Endothelial cell of umbilical vein (primary cell): ENCODE data around the gene SOX5. TPM values are rescaled to one million over a fixed set of nuclear protein-coding genes. Genes with fewer than 3 reads are reported as not detected.

ENCODE experiments used
- BruUV-seq: library from RNA; stranded (reverse); fragments of 400-500 nt; replicated peaks from 2 replicates; lab custom pipeline; 2021; lab: Mats Ljungman, UMichigan
- CTCF ChIA-PET: fragments of 300-600, 350-600 bp; sonication (Branson Sonifier 250); formaldehyde crosslinking; loops from one replicate; lab custom pipeline; 2021; ENCODE audit warnings: antibody characterized with exemption, inconsistent platforms; lab: Charles Lee
- POLR2A ChIA-PET: fragments of 300-600, 350-600 bp; sonication (Branson Sonifier 250); formaldehyde crosslinking; loops from one replicate; lab custom pipeline; 2021; ENCODE audit warnings: antibody characterized with exemption, inconsistent platforms; lab: Charles Lee
- DNase-seq: peaks from one replicate; pipeline ENCODE4 v3.0.0-alpha.2; 2011; ENCODE audit warnings: low read depth, low spot score
- FAIRE-seq: peaks from 2 replicates; lab custom pipeline; 2011; peaks lifted over from hg19 to GRCh38; lab: Jason Lieb, UNC
- H2AFZ ChIP-seq: 2 replicates; pipeline ENCODE4 v1.6.0; 2012; ENCODE audit warnings: low read depth, low read length, control low read depth, inconsistent platforms
- H3K27ac ChIP-seq: 2 replicates; pipeline ENCODE4 v1.5.1; 2011; ENCODE audit warnings: low read depth, mild to moderate bottlenecking, control low read depth, low read length, moderate library complexity; ENCODE audit not compliant: insufficient read depth
- H3K27me3 ChIP-seq, 2 experiments: 2 replicates each; pipeline versions ENCODE4 v1.6.0 to v1.6.1; 2011; ENCODE audit warnings: low read length in 2 of 2, mixed read lengths in 1 of 2; ENCODE audit not compliant: control insufficient read depth in 2 of 2, insufficient read depth in 2 of 2
- H3K36me3 ChIP-seq, 2 experiments: 2 replicates in 1 of 2; 3 replicates in 1 of 2; pipeline ENCODE4 v1.5.1; 2011; ENCODE audit warnings: low read length in 2 of 2, mild to moderate bottlenecking in 1 of 2, moderate library complexity in 1 of 2; ENCODE audit not compliant: control insufficient read depth in 2 of 2, insufficient read depth in 2 of 2; ENCODE audit errors: extremely low read depth in 1 of 2
- H3K4me1 ChIP-seq: 3 replicates; pipeline ENCODE4 v1.5.1; 2011; ENCODE audit warnings: mild to moderate bottlenecking, low read length; ENCODE audit not compliant: control insufficient read depth, insufficient read depth; ENCODE audit errors: extremely low read depth
- H3K4me2 ChIP-seq: 2 replicates; pipeline ENCODE4 v1.6.1; 2011; ENCODE audit warnings: low read length, control low read depth, mixed read lengths; ENCODE audit not compliant: insufficient read depth
- H3K4me3 ChIP-seq, 3 experiments: fragments of 200-600 bp in 1 of 3; sonication (generic), shearing (Covaris generic) in 1 of 3; replicated peaks in 1 of 3; 2 replicates each; pipeline ENCODE4 v1.5.1; 2011 to 2016; ENCODE audit warnings: control low read depth in 3 of 3, low read length in 3 of 3, mild to moderate bottlenecking in 2 of 3, inconsistent platforms in 1 of 3, low read depth in 1 of 3, moderate library complexity in 1 of 3; ENCODE audit not compliant: insufficient read depth in 1 of 3
- H3K79me2 ChIP-seq: 2 replicates; pipeline ENCODE4 v1.6.0; 2012; ENCODE audit warnings: low read length, inconsistent platforms; ENCODE audit not compliant: control insufficient read depth, insufficient read depth
- H3K9ac ChIP-seq: replicated peaks from 2 replicates; pipeline ENCODE3; 2011; ENCODE audit warnings: low read length, control low read depth; ENCODE audit not compliant: insufficient read depth; ENCODE audit errors: extremely low read depth
- H3K9me1 ChIP-seq: replicated peaks from 3 replicates; pipeline ENCODE4 v1.6.0; 2011; ENCODE audit warnings: mild to moderate bottlenecking, low read length; ENCODE audit not compliant: control insufficient read depth, insufficient read depth; ENCODE audit errors: extremely low read depth
- H3K9me3 ChIP-seq: replicated peaks from 2 replicates; pipeline ENCODE4 v1.5.1; 2012; ENCODE audit warnings: low read length, inconsistent platforms; ENCODE audit not compliant: control insufficient read depth, insufficient read depth
- H4K20me1 ChIP-seq: replicated peaks from 2 replicates; pipeline ENCODE3; 2011; ENCODE audit warnings: mild to moderate bottlenecking, low read length; ENCODE audit not compliant: control insufficient read depth, insufficient read depth; ENCODE audit errors: extremely low read depth
- GATA2 ChIP-seq: IDR thresholded peaks from 2 replicates; pipeline ENCODE4 v1.7.0; 2011; ENCODE audit warnings: low read depth, mild to moderate bottlenecking, moderate library complexity, mixed read lengths, low read length; ENCODE audit not compliant: insufficient read length, insufficient read depth
- JUN ChIP-seq: IDR thresholded peaks from 2 replicates; pipeline ENCODE4 v1.6.1; 2011; ENCODE audit warnings: borderline replicate concordance, low read depth; ENCODE audit not compliant: insufficient read length, insufficient read depth
- MYC ChIP-seq: IDR thresholded peaks from one replicate; pipeline ENCODE4 v1.6.1; 2011; ENCODE audit warnings: mild to moderate bottlenecking, low read depth, low read length
- POLR2AphosphoS5 ChIP-seq: IDR thresholded peaks from 2 replicates; pipeline ENCODE4 v1.6.1; 2012; ENCODE audit warnings: low read depth, mild to moderate bottlenecking, control low read depth, low read length, moderate library complexity; ENCODE audit not compliant: insufficient read depth
- dilution Hi-C: fragments of 300-500 bp; cut with MboI; formaldehyde crosslinking; loops from one replicate; pipeline ENCODE4 v1.15.0; 2019; ENCODE audit warnings: low sequenced_read_pairs; ENCODE audit not compliant: extremely low pct_ligation_motif_present
- intact Hi-C: fragments of 100-400 bp; cut with micrococcal nuclease; formaldehyde crosslinking; loops from one replicate; pipeline ENCODE4 v1.10.0; 2022
- polyA plus RNA-seq, 4 experiments: library from polyadenylated mRNA; depleted of rRNA in 3 of 4; stranded (reverse) in 3 of 4; unstranded in 1 of 4; fragments of >200 nt; gene quantifications; 2 replicates each; pipeline versions ENCODE4 v1.2.1 to v1.2.3, GENCODE V29; 2011 to 2012; ENCODE audit warnings: missing spikeins in 1 of 4
- total RNA-seq: library from RNA; stranded (reverse); gene quantifications from 2 replicates; pipeline ENCODE4 v1.2.3, GENCODE V29; 2021
- TF ChIP-seq, protein P1 (sequence below), 2 donors: IDR thresholded peaks; 1 replicate in 1 of 2; 2 replicates in 1 of 2; pipeline ENCODE4 v1.5.1; 2011; ENCODE audit warnings: low read length in 2 of 2, mild to moderate bottlenecking in 2 of 2, moderate library complexity in 2 of 2, control low read depth in 1 of 2, inconsistent platforms in 1 of 2, low read depth in 1 of 2; ENCODE audit not compliant: insufficient read depth in 1 of 2; ENCODE audit errors: extremely low read depth in 1 of 2
- TF ChIP-seq, protein P2 (sequence below): IDR thresholded peaks from 2 replicates; pipeline ENCODE4 v1.6.1; 2011; ENCODE audit not compliant: insufficient read depth, insufficient read length

The SOX5 gene
- total and polyA plus RNA-seq, 2 donors (not counting 3 experiments of a cell fraction or from before 2014, with no cell fraction given) = 0.63 to 3.5 TPM

DNA sequence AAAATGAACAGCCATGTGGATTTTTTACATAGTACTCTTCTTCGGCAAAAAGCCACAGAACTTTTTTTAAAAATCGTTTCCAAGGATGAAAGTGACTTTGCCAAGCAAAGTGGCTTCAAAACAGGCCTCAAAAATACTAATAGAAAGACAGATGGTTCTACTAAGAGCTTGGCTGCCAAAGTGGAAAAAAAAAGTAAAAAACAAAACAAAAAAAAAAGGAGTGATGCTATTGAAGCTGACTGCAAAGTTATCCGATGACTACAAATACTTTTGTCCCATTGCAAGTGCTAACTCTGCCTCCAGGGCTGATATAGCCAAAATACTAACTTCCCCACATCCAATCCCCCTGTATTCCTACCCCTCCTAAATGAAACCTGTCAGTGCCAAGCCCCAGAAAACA is 277.6 kb downstream of the SOX5 start:
- H3K79me2 ChIP-seq = no peaks in the 10 kb centered on the region
- ChIA-PET POLR2A (no interaction called here), CTCF (no interaction called here)
- no peak overlapping the region for H2AFZ ChIP-seq
- no peak overlapping the region for H3K9ac ChIP-seq
- H3K36me3 ChIP-seq = no peaks in the 10 kb centered on the region
- DNase-seq = no peak
- no peaks in the 10 kb centered on the region for H3K9me1 ChIP-seq
- BruUV-seq = no TSS peak
- no peak overlapping the region for H3K27ac ChIP-seq
- FAIRE-seq = no peak
- no peaks in the 10 kb centered on the region for H3K4me1 ChIP-seq
- no peak overlapping the region for H3K4me2 ChIP-seq
- no peak overlapping the region for H3K4me3 ChIP-seq
- TF ChIP-seq, protein P1, sequence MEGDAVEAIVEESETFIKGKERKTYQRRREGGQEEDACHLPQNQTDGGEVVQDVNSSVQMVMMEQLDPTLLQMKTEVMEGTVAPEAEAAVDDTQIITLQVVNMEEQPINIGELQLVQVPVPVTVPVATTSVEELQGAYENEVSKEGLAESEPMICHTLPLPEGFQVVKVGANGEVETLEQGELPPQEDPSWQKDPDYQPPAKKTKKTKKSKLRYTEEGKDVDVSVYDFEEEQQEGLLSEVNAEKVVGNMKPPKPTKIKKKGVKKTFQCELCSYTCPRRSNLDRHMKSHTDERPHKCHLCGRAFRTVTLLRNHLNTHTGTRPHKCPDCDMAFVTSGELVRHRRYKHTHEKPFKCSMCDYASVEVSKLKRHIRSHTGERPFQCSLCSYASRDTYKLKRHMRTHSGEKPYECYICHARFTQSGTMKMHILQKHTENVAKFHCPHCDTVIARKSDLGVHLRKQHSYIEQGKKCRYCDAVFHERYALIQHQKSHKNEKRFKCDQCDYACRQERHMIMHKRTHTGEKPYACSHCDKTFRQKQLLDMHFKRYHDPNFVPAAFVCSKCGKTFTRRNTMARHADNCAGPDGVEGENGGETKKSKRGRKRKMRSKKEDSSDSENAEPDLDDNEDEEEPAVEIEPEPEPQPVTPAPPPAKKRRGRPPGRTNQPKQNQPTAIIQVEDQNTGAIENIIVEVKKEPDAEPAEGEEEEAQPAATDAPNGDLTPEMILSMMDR (IDR thresholded peaks at IDR 0.05; ENCODE audit: extremely low read depth in 1 of 2, insufficient read depth in 1 of 2, low read depth in 1 of 2, low read length in 2 of 2) = no peak
- no peak for TF ChIP-seq POLR2AphosphoS5
- dilution Hi-C loops = no loop called here
- H3K9me3 ChIP-seq = no peaks in the 10 kb centered on the region
- no peaks in the 10 kb centered on the region for H3K27me3 ChIP-seq
- intact Hi-C loops = no loop called here
- H4K20me1 ChIP-seq = no peaks in the 10 kb centered on the region

DNA sequence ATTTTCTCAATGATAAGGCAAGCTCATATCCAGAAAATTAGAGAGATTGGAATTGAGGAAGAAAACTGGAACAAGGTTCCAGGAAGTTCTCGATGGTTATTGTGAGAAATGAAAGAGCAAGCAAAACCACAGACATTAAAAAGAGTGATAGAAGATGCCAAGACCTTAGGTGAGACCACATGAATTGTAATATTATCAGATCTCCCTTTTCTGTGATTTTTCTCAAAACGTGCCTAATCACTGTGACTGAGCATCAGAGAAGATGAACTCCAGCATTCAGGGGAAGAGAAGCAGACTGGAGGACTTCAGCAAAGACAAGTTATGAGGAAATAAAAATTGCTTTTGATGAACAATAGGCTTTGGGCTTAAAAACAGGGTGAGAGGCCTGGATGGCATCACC is 278.8 kb downstream of the SOX5 start:
- intact Hi-C loops = no loop called here
- BruUV-seq = no TSS peak

More for the DNA sequence above, 278.8 kb downstream of the SOX5 start:
- no peaks in the 10 kb centered on the region for H3K27me3 ChIP-seq
- H3K9me1 ChIP-seq = no peaks in the 10 kb centered on the region
- no peak overlapping the region for H3K4me2 ChIP-seq
- TF ChIP-seq GATA2 (no peak), MYC (no peak), JUN (no peak)
- TF ChIP-seq, protein P2, sequence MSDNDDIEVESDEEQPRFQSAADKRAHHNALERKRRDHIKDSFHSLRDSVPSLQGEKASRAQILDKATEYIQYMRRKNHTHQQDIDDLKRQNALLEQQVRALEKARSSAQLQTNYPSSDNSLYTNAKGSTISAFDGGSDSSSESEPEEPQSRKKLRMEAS = no peak
- TF ChIP-seq, protein P1 (IDR thresholded peaks at IDR 0.05; ENCODE audit: extremely low read depth in 1 of 2, insufficient read depth in 1 of 2, low read depth in 1 of 2, low read length in 2 of 2) = no peak
- H3K79me2 ChIP-seq = no peaks in the 10 kb centered on the region
- ChIA-PET CTCF (no interaction called here), POLR2A (no interaction called here)
- H3K27ac ChIP-seq = no peak overlapping the region
- H3K9ac ChIP-seq = no peak overlapping the region
- dilution Hi-C loops = no loop called here
- no peaks in the 10 kb centered on the region for H3K4me1 ChIP-seq
- no peak overlapping the region for H2AFZ ChIP-seq
- FAIRE-seq (no peak), DNase-seq (no peak)
- no peak overlapping the region for H3K4me3 ChIP-seq
- H4K20me1 ChIP-seq = no peaks in the 10 kb centered on the region
- no peaks in the 10 kb centered on the region for H3K36me3 ChIP-seq
- H3K9me3 ChIP-seq = no peaks in the 10 kb centered on the region
